LNCAP (cell line): ENCODE results near the gene KPNA1.

ENCODE experiments used
- CTCF ChIP-seq: fragments of 450-650 bp; IDR thresholded peaks from 2 replicates; pipeline ENCODE4 v1.5.1; 2017; ENCODE audit warnings: mild to moderate bottlenecking

KPNA1 gene

GRCh38 chr3:122382888-122383666 is 131.7 kb downstream of the KPNA1 start, which contains the start of gene MIX23:
Gene MIX23 (minus strand): TSS chr3:122383231. CDS start chr3:122383224, 7 bp downstream.
- no peak for TF ChIP-seq CTCF

- TF ChIP-seq CTCF = no peak
These were observed 136.8 kb downstream of the KPNA1 start for GRCh38 chr3:122377975-122378374.

DNA sequence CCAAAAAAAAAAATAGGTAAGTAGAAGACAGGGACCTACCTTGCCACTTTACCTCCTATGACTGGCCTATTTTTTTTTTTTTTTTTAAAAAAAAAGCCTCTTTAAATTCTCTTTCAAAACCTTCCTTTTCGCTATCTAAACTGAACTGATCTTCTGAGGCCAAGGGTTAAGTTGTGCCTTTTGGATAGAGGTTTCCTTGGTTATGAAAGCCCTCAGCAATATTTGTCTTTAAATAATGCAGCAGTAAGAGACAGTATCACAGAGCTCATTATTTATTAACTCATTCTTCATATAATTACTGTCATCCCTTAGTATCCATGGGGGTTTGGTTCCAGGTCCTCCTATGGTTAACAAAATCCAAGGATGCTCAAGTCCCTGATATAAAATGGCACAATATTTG is 140.7 kb downstream of the KPNA1 start:
- TF ChIP-seq CTCF = no peak
